ENCODE data around the gene ABCA5. TPM values are rescaled to one million over a fixed set of nuclear protein-coding genes. Genes with fewer than 3 reads are reported as not detected.
A peak's percentile ranks its signal among the peaks of the same experiment; 100 is the strongest.

ABCA5 gene
- total RNA-seq, 1 donor from 2014 or later = 18.7 TPM

DNA sequence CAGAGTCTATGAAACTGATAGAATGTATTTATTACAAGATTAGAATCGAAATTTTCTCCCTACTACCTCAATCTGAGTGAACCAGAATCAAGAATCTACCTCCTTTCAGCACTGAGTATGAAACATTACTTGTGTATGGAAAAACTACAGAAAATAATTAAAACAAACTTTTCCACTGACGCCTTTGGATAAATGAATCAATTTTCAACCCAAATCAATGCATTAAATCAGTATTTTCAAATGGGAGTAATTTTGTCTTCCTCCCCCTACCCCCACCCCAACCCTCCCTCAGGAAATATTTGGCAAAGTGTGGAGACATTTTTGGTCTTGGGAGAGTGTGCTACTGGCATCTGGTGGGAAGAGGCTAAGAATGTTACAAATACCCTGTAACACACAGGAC is 90.5 kb downstream of the ABCA5 start:
- Mint-ChIP-seq H3K4me1 (ENCODE audit: unreplicated experiment) (no peaks in the 10 kb centered on the region), H3K36me3 (ENCODE audit: low read depth, unreplicated experiment) (no peaks in the 10 kb centered on the region), H3K4me3 (ENCODE audit: unreplicated experiment) (no peak overlapping the region), H3K27ac (ENCODE audit: unreplicated experiment) (no peak overlapping the region), H3K9me3 (ENCODE audit: unreplicated experiment) (no peaks in the 10 kb centered on the region), H3K27me3 (ENCODE audit: unreplicated experiment) (no peaks in the 10 kb centered on the region)
- TF ChIP-seq, protein P1, sequence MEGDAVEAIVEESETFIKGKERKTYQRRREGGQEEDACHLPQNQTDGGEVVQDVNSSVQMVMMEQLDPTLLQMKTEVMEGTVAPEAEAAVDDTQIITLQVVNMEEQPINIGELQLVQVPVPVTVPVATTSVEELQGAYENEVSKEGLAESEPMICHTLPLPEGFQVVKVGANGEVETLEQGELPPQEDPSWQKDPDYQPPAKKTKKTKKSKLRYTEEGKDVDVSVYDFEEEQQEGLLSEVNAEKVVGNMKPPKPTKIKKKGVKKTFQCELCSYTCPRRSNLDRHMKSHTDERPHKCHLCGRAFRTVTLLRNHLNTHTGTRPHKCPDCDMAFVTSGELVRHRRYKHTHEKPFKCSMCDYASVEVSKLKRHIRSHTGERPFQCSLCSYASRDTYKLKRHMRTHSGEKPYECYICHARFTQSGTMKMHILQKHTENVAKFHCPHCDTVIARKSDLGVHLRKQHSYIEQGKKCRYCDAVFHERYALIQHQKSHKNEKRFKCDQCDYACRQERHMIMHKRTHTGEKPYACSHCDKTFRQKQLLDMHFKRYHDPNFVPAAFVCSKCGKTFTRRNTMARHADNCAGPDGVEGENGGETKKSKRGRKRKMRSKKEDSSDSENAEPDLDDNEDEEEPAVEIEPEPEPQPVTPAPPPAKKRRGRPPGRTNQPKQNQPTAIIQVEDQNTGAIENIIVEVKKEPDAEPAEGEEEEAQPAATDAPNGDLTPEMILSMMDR (IDR thresholded peaks at IDR 0.05; ENCODE audit: unreplicated experiment) = no peak
- no peak for DNase-seq (ENCODE audit: low spot score)

DNA sequence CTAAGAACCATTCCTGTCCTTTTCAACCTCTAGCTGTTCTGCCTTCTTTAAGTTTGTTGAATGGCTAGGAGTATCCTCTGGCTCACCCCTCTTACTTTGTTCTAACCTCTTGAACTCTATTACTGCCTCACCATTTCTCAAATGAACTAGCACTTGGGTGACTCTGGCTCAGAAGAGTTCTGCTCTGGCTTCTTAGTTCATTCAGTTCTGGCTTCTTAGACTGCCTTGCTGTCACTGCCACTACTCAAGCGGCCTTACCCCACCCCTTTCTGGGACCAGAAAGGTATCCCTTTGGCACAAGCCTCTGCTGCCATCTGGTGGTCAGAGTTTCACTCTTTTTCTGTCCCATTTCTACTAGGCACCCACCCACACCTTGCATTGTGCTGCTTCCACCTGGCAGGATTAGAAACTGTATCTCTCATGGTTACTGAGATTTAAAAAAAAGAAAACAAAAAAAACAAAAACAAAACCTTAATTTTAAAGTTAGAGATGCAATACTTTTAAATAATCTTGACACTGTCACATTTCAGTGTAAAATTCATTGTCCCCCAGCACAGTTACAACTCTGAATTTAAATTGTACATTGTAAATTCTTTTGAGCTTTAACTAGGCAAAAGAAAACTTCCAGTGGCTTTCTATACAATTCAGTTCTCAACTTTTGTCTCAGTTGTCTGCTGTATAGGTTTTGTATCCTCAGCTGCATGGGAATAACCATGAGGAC is 91.4 kb downstream of the ABCA5 start:
- TF ChIP-seq, protein P1 (IDR thresholded peaks at IDR 0.05; ENCODE audit: unreplicated experiment) = peak; percentile 88
- DNase-seq (ENCODE audit: low spot score) = peak; percentile 90
- no peak overlapping the region for H3K4me3 Mint-ChIP-seq (ENCODE audit: unreplicated experiment)
- H3K9me3 Mint-ChIP-seq (ENCODE audit: unreplicated experiment) = no peaks in the 10 kb centered on the region
- no peaks in the 10 kb centered on the region for H3K4me1 Mint-ChIP-seq (ENCODE audit: unreplicated experiment)
- H3K27ac Mint-ChIP-seq (ENCODE audit: unreplicated experiment) = no peak overlapping the region
- H3K36me3 Mint-ChIP-seq (ENCODE audit: low read depth, unreplicated experiment) = no peaks in the 10 kb centered on the region
- H3K27me3 Mint-ChIP-seq (ENCODE audit: unreplicated experiment) = no peaks in the 10 kb centered on the region

DNA sequence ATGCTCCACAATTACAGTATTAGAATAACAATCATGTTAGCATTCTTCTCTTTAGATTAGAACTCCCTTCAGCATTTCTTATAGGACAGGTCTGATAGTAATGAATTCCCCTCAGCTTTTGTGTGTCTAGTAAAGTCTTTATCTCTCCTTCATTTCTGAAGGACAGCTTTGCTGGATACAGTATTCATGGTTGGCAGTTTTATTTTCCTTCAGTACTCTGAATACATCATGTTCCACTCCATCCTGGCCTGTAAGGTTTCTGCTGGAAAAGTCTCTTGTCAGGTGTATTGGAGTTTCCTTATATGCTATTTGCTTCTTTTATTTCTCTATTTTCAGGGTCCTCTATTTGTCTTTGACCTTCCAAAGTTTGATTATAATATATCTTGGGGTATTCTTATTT is 94.3 kb downstream of the ABCA5 start:
- TF ChIP-seq, protein P1 (IDR thresholded peaks at IDR 0.05; ENCODE audit: unreplicated experiment) = no peak
- DNase-seq (ENCODE audit: low spot score) = no peak
- no peaks in the 10 kb centered on the region for H3K27me3 Mint-ChIP-seq (ENCODE audit: unreplicated experiment)
- no peaks in the 10 kb centered on the region for H3K36me3 Mint-ChIP-seq (ENCODE audit: low read depth, unreplicated experiment)
- H3K9me3 Mint-ChIP-seq (ENCODE audit: unreplicated experiment) = no peaks in the 10 kb centered on the region
- no peaks in the 10 kb centered on the region for H3K4me1 Mint-ChIP-seq (ENCODE audit: unreplicated experiment)
- H3K27ac Mint-ChIP-seq (ENCODE audit: unreplicated experiment) = no peak overlapping the region
- no peak overlapping the region for H3K4me3 Mint-ChIP-seq (ENCODE audit: unreplicated experiment)

DNA sequence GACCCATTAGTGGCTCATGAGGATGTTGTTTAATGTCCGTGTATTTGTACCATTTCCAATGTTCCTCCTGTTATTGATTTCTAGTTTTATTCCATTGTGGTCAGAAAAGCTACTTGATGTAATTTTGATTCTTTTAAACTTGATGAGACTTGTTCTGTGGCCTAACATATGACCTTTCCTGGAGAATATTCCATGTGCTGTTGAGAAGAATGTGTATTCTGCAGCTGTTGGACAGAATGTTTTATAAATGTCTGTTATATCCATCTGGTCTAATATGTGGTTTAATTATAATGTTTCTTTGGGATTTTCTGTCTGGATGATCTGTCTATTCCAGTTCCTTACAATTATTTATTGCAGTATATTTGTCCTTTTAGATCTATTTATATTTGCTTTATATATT is 95.4 kb downstream of the ABCA5 start:
- TF ChIP-seq, protein P1 (IDR thresholded peaks at IDR 0.05; ENCODE audit: unreplicated experiment) = no peak
- Mint-ChIP-seq H3K36me3 (ENCODE audit: low read depth, unreplicated experiment) (no peaks in the 10 kb centered on the region), H3K27me3 (ENCODE audit: unreplicated experiment) (no peaks in the 10 kb centered on the region), H3K4me3 (ENCODE audit: unreplicated experiment) (no peak overlapping the region), H3K4me1 (ENCODE audit: unreplicated experiment) (peaks cover 4% of the 10 kb centered on the region), H3K9me3 (ENCODE audit: unreplicated experiment) (no peaks in the 10 kb centered on the region), H3K27ac (ENCODE audit: unreplicated experiment) (no peak overlapping the region)
- no peak for DNase-seq (ENCODE audit: low spot score)

DNA sequence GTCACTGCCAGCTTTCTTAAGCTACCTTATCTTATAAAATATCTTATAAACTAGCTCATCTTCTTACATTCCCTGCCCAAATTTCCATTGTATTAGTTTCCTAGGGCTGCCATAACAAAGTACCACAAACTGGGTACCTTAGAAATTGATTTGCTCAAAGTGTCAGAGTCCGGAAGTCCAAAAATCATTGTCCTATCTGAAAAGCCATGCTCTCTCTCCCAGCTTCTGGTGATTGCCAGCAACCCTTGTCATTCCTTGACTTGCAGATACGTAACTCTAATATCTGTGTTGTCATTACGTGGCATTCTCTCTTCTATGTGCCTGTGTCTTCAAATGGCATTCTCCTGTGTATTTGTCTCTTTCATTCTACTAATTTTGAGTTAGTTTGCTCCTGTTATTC is 96.0 kb downstream of the ABCA5 start:
- H3K4me3 Mint-ChIP-seq (ENCODE audit: unreplicated experiment) = no peak overlapping the region
- H3K4me1 Mint-ChIP-seq (ENCODE audit: unreplicated experiment) = peaks cover 4% of the 10 kb centered on the region

More for the DNA sequence above, 96.0 kb downstream of the ABCA5 start:
- no peak for DNase-seq (ENCODE audit: low spot score)
- Mint-ChIP-seq H3K27me3 (ENCODE audit: unreplicated experiment) (no peaks in the 10 kb centered on the region), H3K27ac (ENCODE audit: unreplicated experiment) (no peak overlapping the region), H3K9me3 (ENCODE audit: unreplicated experiment) (no peaks in the 10 kb centered on the region), H3K36me3 (ENCODE audit: low read depth, unreplicated experiment) (no peaks in the 10 kb centered on the region)
- TF ChIP-seq, protein P1 (IDR thresholded peaks at IDR 0.05; ENCODE audit: unreplicated experiment) = no peak

All from endothelial cell (in vitro differentiated cells).